ENCODE results near the gene HSF2. TPM values are rescaled to one million over a fixed set of nuclear protein-coding genes. Genes with fewer than 3 reads are reported as not detected.

The HSF2 gene
- total and polyA plus RNA-seq, 2 experiments from 2014 or later, result 10.0 to 18.1 TPM

DNA sequence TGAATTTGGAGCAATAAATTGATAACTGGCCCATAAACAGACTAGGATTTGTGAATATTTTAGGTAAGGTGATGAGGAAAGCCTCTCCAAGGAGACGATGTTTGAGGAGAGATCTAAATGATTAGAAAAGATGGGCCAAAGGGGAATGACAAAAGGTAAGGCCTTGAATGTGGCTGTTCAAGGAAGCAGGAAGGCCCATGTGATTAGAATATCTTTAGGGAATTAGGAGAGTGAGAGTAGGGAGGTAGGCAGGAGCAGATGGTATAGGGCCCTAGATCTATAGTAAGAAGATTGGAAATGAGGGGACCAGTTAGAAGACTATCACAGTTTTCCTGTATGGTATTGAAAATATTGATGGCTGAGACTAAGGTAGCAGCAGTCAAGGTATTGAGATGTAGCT, 6.7 kb downstream of the HSF2 start (continued):
- TF ChIP-seq, protein P1, sequence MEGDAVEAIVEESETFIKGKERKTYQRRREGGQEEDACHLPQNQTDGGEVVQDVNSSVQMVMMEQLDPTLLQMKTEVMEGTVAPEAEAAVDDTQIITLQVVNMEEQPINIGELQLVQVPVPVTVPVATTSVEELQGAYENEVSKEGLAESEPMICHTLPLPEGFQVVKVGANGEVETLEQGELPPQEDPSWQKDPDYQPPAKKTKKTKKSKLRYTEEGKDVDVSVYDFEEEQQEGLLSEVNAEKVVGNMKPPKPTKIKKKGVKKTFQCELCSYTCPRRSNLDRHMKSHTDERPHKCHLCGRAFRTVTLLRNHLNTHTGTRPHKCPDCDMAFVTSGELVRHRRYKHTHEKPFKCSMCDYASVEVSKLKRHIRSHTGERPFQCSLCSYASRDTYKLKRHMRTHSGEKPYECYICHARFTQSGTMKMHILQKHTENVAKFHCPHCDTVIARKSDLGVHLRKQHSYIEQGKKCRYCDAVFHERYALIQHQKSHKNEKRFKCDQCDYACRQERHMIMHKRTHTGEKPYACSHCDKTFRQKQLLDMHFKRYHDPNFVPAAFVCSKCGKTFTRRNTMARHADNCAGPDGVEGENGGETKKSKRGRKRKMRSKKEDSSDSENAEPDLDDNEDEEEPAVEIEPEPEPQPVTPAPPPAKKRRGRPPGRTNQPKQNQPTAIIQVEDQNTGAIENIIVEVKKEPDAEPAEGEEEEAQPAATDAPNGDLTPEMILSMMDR (conservative IDR thresholded peaks at IDR 0.05; ENCODE audit: low read depth in 2 of 2), result no peak
- TF ChIP-seq POLR2AphosphoS5 (IDR thresholded peaks at IDR 0.05; ENCODE audit: low read depth), result no peak
- TF ChIP-seq CREB1 (CRISPR knock-in tag; IDR thresholded peaks at IDR 0.05; ENCODE audit: low read depth), result no peak
- TF ChIP-seq, protein P2, sequence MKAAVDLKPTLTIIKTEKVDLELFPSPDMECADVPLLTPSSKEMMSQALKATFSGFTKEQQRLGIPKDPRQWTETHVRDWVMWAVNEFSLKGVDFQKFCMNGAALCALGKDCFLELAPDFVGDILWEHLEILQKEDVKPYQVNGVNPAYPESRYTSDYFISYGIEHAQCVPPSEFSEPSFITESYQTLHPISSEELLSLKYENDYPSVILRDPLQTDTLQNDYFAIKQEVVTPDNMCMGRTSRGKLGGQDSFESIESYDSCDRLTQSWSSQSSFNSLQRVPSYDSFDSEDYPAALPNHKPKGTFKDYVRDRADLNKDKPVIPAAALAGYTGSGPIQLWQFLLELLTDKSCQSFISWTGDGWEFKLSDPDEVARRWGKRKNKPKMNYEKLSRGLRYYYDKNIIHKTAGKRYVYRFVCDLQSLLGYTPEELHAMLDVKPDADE (IDR thresholded peaks at IDR 0.05), result no peak
- TF ChIP-seq JUNB (IDR thresholded peaks at IDR 0.05; ENCODE audit: unreplicated experiment), result no peak
- no peak for TF ChIP-seq STAT1 (IDR thresholded peaks at IDR 0.05; ENCODE audit: unreplicated experiment)
- TF ChIP-seq ZNF331 (CRISPR knock-in tag; IDR thresholded peaks at IDR 0.05; ENCODE audit: low read depth), result no peak
- TF ChIP-seq EZH2 (IDR thresholded peaks at IDR 0.05; ENCODE audit: low read depth, unreplicated experiment), result no peak
- no peak for TF ChIP-seq NANOG (IDR thresholded peaks at IDR 0.05; ENCODE audit: borderline replicate concordance)
- no peak for TF ChIP-seq EZH2phosphoT487 (IDR thresholded peaks at IDR 0.05; ENCODE audit: unreplicated experiment)
- no peak for TF ChIP-seq ZNF114 (CRISPR knock-in tag; IDR thresholded peaks at IDR 0.05)

DNA sequence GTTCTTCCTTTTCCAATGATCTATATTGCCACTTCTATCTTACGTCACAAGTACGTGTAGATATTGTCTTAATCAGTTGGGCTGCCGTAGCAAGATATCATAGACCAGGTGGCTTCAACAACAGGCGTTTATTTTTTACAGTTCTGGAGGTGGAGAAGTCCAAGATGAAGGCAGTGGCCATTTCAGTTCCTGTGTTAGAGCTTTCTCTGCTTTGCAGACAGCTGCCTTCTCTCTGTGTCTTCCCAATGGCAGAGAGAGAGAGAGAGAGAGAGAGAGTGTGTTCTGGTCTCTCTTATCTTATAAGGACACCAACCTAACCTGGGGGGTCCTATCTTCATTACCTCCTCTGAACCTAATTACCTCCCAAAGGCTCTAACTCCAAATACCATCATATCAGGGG, 8.3 kb downstream of the HSF2 start:
- Histone ChIP-seq H3K9me2 (ENCODE audit: insufficient read depth) (no peaks in the 10 kb centered on the region), H3K27me3 (ENCODE audit: insufficient read depth) (no peaks in the 10 kb centered on the region), H3F3A (replicated peaks; ENCODE audit: low read depth) (no peaks in the 10 kb centered on the region), H4K20me1 (replicated peaks; ENCODE audit: insufficient read depth) (peaks cover 31% of the 10 kb centered on the region), H3K4me3 (no peak overlapping the region), H3K27ac (ENCODE audit: low read depth) (no peak overlapping the region), H3K4me2 (no peak overlapping the region), H3K79me2 (replicated peaks; ENCODE audit: insufficient read depth) (peaks cover 57% of the 10 kb centered on the region), H2AFZ (no peak overlapping the region), H3K4me1 (ENCODE audit: insufficient read depth) (peaks cover 13% of the 10 kb centered on the region), H3K36me3 (ENCODE audit: insufficient read depth) (no peaks in the 10 kb centered on the region)
- no peaks in the 10 kb centered on the region for H3K27me3 Mint-ChIP-seq (ENCODE audit: insufficient read depth, low read depth, poor library complexity)
- no peak overlapping the region for H3K4me3 Mint-ChIP-seq
- no peaks in the 10 kb centered on the region for H3K36me3 Mint-ChIP-seq (ENCODE audit: low read depth)
- H3K4me1 Mint-ChIP-seq, result peaks cover 24% of the 10 kb centered on the region
- ATAC-seq (no peak), DNase-seq (ENCODE audit: low spot score) (no peak)
- no peak overlapping the region for H3K27ac Mint-ChIP-seq
- H3K9me3 Mint-ChIP-seq, result no peaks in the 10 kb centered on the region
- TF ChIP-seq, protein P3, sequence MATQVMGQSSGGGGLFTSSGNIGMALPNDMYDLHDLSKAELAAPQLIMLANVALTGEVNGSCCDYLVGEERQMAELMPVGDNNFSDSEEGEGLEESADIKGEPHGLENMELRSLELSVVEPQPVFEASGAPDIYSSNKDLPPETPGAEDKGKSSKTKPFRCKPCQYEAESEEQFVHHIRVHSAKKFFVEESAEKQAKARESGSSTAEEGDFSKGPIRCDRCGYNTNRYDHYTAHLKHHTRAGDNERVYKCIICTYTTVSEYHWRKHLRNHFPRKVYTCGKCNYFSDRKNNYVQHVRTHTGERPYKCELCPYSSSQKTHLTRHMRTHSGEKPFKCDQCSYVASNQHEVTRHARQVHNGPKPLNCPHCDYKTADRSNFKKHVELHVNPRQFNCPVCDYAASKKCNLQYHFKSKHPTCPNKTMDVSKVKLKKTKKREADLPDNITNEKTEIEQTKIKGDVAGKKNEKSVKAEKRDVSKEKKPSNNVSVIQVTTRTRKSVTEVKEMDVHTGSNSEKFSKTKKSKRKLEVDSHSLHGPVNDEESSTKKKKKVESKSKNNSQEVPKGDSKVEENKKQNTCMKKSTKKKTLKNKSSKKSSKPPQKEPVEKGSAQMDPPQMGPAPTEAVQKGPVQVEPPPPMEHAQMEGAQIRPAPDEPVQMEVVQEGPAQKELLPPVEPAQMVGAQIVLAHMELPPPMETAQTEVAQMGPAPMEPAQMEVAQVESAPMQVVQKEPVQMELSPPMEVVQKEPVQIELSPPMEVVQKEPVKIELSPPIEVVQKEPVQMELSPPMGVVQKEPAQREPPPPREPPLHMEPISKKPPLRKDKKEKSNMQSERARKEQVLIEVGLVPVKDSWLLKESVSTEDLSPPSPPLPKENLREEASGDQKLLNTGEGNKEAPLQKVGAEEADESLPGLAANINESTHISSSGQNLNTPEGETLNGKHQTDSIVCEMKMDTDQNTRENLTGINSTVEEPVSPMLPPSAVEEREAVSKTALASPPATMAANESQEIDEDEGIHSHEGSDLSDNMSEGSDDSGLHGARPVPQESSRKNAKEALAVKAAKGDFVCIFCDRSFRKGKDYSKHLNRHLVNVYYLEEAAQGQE (IDR thresholded peaks at IDR 0.05; ENCODE audit: unreplicated experiment), result no peak
- no peak for TF ChIP-seq CREB1 (CRISPR knock-in tag; IDR thresholded peaks at IDR 0.05; ENCODE audit: low read depth)
- no peak for TF ChIP-seq ZNF331 (CRISPR knock-in tag; IDR thresholded peaks at IDR 0.05; ENCODE audit: low read depth)
- TF ChIP-seq NANOG (IDR thresholded peaks at IDR 0.05; ENCODE audit: borderline replicate concordance), result no peak
- no peak for TF ChIP-seq JUNB (IDR thresholded peaks at IDR 0.05; ENCODE audit: unreplicated experiment)
- no peak for TF ChIP-seq EZH2phosphoT487 (IDR thresholded peaks at IDR 0.05; ENCODE audit: unreplicated experiment)
- TF ChIP-seq ZNF114 (CRISPR knock-in tag; IDR thresholded peaks at IDR 0.05), result no peak
- TF ChIP-seq, protein P2 (IDR thresholded peaks at IDR 0.05), result no peak
- TF ChIP-seq STAT1 (IDR thresholded peaks at IDR 0.05; ENCODE audit: unreplicated experiment), result no peak
